HepG2 (cell line): Measurements from ENCODE around the gene PFDN1. TPM values are rescaled to one million over a fixed set of nuclear protein-coding genes. Genes with fewer than 3 reads are reported as not detected.

ENCODE experiments used
- ATAC-seq: fragments of 200-7000 bp; cut with Tn5 transposase; 3 replicates; pipeline ENCODE4 v1.9.1; 2020; ENCODE audit warnings: mild to moderate bottlenecking, moderate library complexity
- BruUV-seq: library from RNA; stranded (reverse); fragments of 400-500 nt; replicated peaks from 2 replicates; lab custom pipeline; 2021; lab: Mats Ljungman, UMichigan
- CTCF ChIA-PET: fragments of 300-600 bp; formaldehyde crosslinking; extraction: SDS; loops from one replicate; lab custom pipeline; 2021; ENCODE audit warnings: low total read pairs, inconsistent platforms, low intra/inter-chr PET ratio; lab: Yijun Ruan, JAX
- POLR2A ChIA-PET: fragments of 350-600 bp; sonication (Branson Sonifier 250); formaldehyde crosslinking; loops from one replicate; lab custom pipeline; 2020; ENCODE audit warnings: antibody characterized with exemption, inconsistent platforms; lab: Yijun Ruan, JAX
- DNase-seq: peaks from one replicate; pipeline ENCODE4 v3.0.0-alpha.2; 2015; ENCODE audit warnings: low spot score
- FAIRE-seq: peaks from 3 replicates; lab custom pipeline; 2011; peaks lifted over from hg19 to GRCh38; lab: Jason Lieb, UNC
- H2AFZ ChIP-seq: one replicate; pipeline ENCODE4 v1.6.1; 2011; ENCODE audit warnings: low read length, inconsistent platforms
- H3K27ac ChIP-seq: fragments of 300-600 bp; 3 replicates; pipeline ENCODE4 v1.8.0; 2011; ENCODE audit warnings: mixed run types, mild to moderate bottlenecking, mixed read lengths, low read length, inconsistent platforms; ENCODE audit not compliant: insufficient read depth; ENCODE audit errors: extremely low read length
- H3K27me3 ChIP-seq, 2 experiments: fragments of 200-600 bp in 1 of 2; 2 replicates in 1 of 2; 3 replicates in 1 of 2; pipeline versions ENCODE4 v1.6.0 to v1.8.0; 2011; ENCODE audit warnings: low read length in 2 of 2, mild to moderate bottlenecking in 2 of 2, moderate library complexity in 2 of 2, inconsistent platforms in 1 of 2; ENCODE audit not compliant: insufficient read depth in 2 of 2, control insufficient read depth in 1 of 2
- H3K36me3 ChIP-seq, 2 experiments: fragments of 200-600 bp in 1 of 2; replicated peaks in 1 of 2; 2 replicates in 1 of 2; 3 replicates in 1 of 2; pipeline versions ENCODE4 v1.5.1 to v1.8.0; 2011; ENCODE audit warnings: low read length in 2 of 2, inconsistent platforms in 1 of 2; ENCODE audit not compliant: insufficient read depth in 2 of 2, control insufficient read depth in 1 of 2
- H3K4me1 ChIP-seq: 2 replicates; pipeline ENCODE4 v1.5.1; 2012; ENCODE audit warnings: low read length, inconsistent platforms; ENCODE audit not compliant: insufficient read depth
- H3K4me2 ChIP-seq: 2 replicates; pipeline ENCODE4 v1.6.0; 2011; ENCODE audit warnings: low read depth, low read length, inconsistent platforms
- H3K4me3 ChIP-seq, 3 experiments: fragments of 200-600 bp in 1 of 3; sonication (generic), shearing (Covaris generic) in 1 of 3; replicated peaks in 1 of 3; 2 replicates each; pipeline ENCODE4 v1.5.1; 2011 to 2016; ENCODE audit warnings: low read length in 3 of 3, inconsistent platforms in 2 of 3, low read depth in 2 of 3, mild to moderate bottlenecking in 2 of 3, control low read depth in 1 of 3, mixed read lengths in 1 of 3; ENCODE audit not compliant: insufficient read depth in 1 of 3
- H3K79me2 ChIP-seq: one replicate; pipeline ENCODE4 v1.6.1; 2011; ENCODE audit warnings: low read length, inconsistent platforms; ENCODE audit not compliant: insufficient read depth
- H3K9ac ChIP-seq: 2 replicates; pipeline ENCODE4 v1.6.0; 2011; ENCODE audit warnings: mild to moderate bottlenecking, low read depth, low read length, inconsistent platforms; ENCODE audit not compliant: insufficient read depth
- H3K9me3 ChIP-seq: 2 replicates; pipeline ENCODE4 v1.5.1; 2012; ENCODE audit warnings: mild to moderate bottlenecking, low read length
- H4K20me1 ChIP-seq: 2 replicates; pipeline ENCODE4 v1.6.0; 2011; ENCODE audit warnings: inconsistent platforms, mild to moderate bottlenecking, low read length, moderate library complexity; ENCODE audit not compliant: insufficient read depth
- EHMT2 ChIP-seq: fragments of 200-600 bp; sonication (generic); IDR thresholded peaks from 2 replicates; pipeline ENCODE4 v1.7.0; 2017; ENCODE audit warnings: antibody characterized with exemption, low read depth, low read length, borderline replicate concordance
- FOXA1 ChIP-seq, 2 experiments: fragments of 450-650 bp in 1 of 2; sonication (generic) in 1 of 2; formaldehyde crosslinking in 1 of 2; IDR thresholded peaks; 2 replicates each; pipeline versions ENCODE4 v1.4.0 to v1.6.1; 2016 to 2020; ENCODE audit warnings: missing genetic modification reagents in 1 of 2
- MIER2 ChIP-seq: IDR thresholded peaks from 2 replicates; pipeline ENCODE4 v1.6.1; 2016; ENCODE audit warnings: missing biosample characterization, missing genetic modification reagents
- NCOA5 ChIP-seq: sonication (generic); formaldehyde crosslinking; IDR thresholded peaks from 2 replicates; pipeline ENCODE4 v1.4.0; 2020; ENCODE audit warnings: missing genetic modification reagents
- NFE2L2 ChIP-seq: fragments of 150-350 bp; IDR thresholded peaks from 2 replicates; pipeline ENCODE4 v1.6.1; 2014; ENCODE audit warnings: low read length
- NPAS2 ChIP-seq: sonication (generic); formaldehyde crosslinking; IDR thresholded peaks from 2 replicates; pipeline ENCODE4 v1.8.0; 2022; ENCODE audit warnings: mild to moderate bottlenecking, missing genetic modification reagents, borderline replicate concordance
- RARG ChIP-seq: sonication (generic); formaldehyde crosslinking; IDR thresholded peaks from 2 replicates; pipeline ENCODE4 v1.4.0; 2020; ENCODE audit warnings: low read depth, mild to moderate bottlenecking, missing genetic modification reagents
- RCOR2 ChIP-seq: IDR thresholded peaks from 2 replicates; pipeline ENCODE4 v1.6.1; 2016; ENCODE audit warnings: missing biosample characterization, missing genetic modification reagents
- SATB2 ChIP-seq: sonication (generic); formaldehyde crosslinking; IDR thresholded peaks from 2 replicates; pipeline ENCODE4 v1.5.0; 2020; ENCODE audit warnings: missing genetic modification reagents
- SP1 ChIP-seq, 2 experiments: fragments of 450-650 bp in 1 of 2; sonication (generic) in 1 of 2; formaldehyde crosslinking in 1 of 2; IDR thresholded peaks; 2 replicates each; pipeline versions ENCODE4 v1.4.0 to v1.6.1; 2016 to 2020; ENCODE audit warnings: missing genetic modification reagents in 1 of 2
- STAT6 ChIP-seq: sonication (generic); formaldehyde crosslinking; IDR thresholded peaks from 2 replicates; pipeline ENCODE4 v1.4.0; 2020; ENCODE audit warnings: missing genetic modification reagents, mild to moderate bottlenecking, borderline replicate concordance
- ZBTB26 ChIP-seq: IDR thresholded peaks from 2 replicates; pipeline ENCODE4 v1.6.1; 2016; ENCODE audit warnings: missing compliant biosample characterization, missing genetic modification reagents, borderline replicate concordance
- ZFP36 ChIP-seq: fragments of 150-350 bp; IDR thresholded peaks from 2 replicates; pipeline ENCODE4 v1.6.1; 2018; ENCODE audit warnings: borderline replicate concordance, low read length, low read depth; ENCODE audit not compliant: partially characterized antibody
- ZNF234 ChIP-seq: sonication (generic); formaldehyde crosslinking; conservative IDR thresholded peaks from 2 replicates; pipeline ENCODE4 v1.5.1; 2020; ENCODE audit warnings: mild to moderate bottlenecking, missing genetic modification reagents
- WGBS: methylation state at CpG from one replicate; pipeline ENCODE4 v1.1.6; 2017; ENCODE audit warnings: low lambda C conversion rate; 5-methylcytosine and 5-hydroxymethylcytosine counted together
- in situ Hi-C: cut with HindIII; loops from 2 replicates; pipeline ENCODE4 v1.10.0; 2017; ENCODE audit warnings: low pct_unique_long_range_greater_than_20kb; ENCODE audit not compliant: extremely low pct_ligation_motif_present
- intact Hi-C: fragments of 100-400 bp; cut with micrococcal nuclease; formaldehyde crosslinking; loops from one replicate; pipeline ENCODE4 v1.10.0; 2022; ENCODE audit not compliant: unreplicated experiment
- polyA plus RNA-seq, 8 experiments: library from polyadenylated mRNA; depleted of rRNA in 3 of 8; stranded (reverse) in 7 of 8; unstranded in 1 of 8; fragments of >200 nt; fragmentation: Illumina TruSeq in 4 of 8; extraction: Trizol in 4 of 8; gene quantifications; 2 replicates each; pipeline versions ENCODE4 v1.2.1 to v1.2.3, GENCODE V29; 2011 to 2016; ENCODE audit warnings: low read depth in 4 of 8, missing spikeins in 1 of 8, mixed read lengths in 1 of 8; ENCODE audit not compliant: insufficient read depth in 1 of 8
- total RNA-seq, 5 experiments: library from RNA; depleted of rRNA; stranded (reverse); fragments of >200 nt; fragmentation: Illumina TruSeq; extraction: Trizol; gene quantifications; 2 replicates each; pipeline ENCODE4 v1.2.3, GENCODE V29; 2016; ENCODE audit warnings: low read depth in 1 of 5
- TF ChIP-seq, protein P1 (sequence below): sonication (generic); formaldehyde crosslinking; IDR thresholded peaks from 2 replicates; pipeline ENCODE4 v1.4.0; 2020; ENCODE audit warnings: missing genetic modification reagents, mild to moderate bottlenecking, borderline replicate concordance

Gene PFDN1
- total and polyA plus RNA-seq, 2 of the 13 experiments (the other 11 are each of a cell fraction or from before 2014, with no cell fraction given), result 67.2 to 70.8 TPM

DNA sequence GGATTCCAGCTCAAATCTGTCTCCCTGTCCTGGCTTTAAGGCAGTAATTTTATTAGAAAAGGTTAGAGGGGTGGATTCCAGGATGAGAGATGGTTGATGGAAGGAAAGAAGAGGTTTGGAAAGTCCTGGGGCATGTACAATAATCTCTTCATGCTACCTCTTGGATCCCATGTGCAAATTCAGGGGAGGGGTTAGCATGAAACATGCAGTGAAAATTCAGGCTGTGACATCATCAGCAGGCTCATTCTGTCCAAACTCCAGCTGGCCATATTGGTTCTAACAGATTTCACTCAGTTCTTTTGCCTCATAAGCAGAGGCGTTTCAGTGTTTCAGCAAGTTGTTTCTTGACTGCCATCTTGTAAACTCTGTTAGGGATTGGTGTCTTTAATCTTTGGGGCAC, 72.5 kb downstream of the PFDN1 start:
- Histone ChIP-seq H3K79me2 (peaks cover 3% of the 10 kb centered on the region), H2AFZ (no peak overlapping the region), H3K4me1 (peaks cover 27% of the 10 kb centered on the region), H3K9me3 (no peaks in the 10 kb centered on the region), H3K4me3 (no peak overlapping the region), H4K20me1 (no peaks in the 10 kb centered on the region), H3K27me3 (no peaks in the 10 kb centered on the region), H3K27ac (no peak overlapping the region), H3K9ac (no peak overlapping the region), H3K36me3 (no peaks in the 10 kb centered on the region; a peak in 1 of 5 replicates), H3K4me2 (no peak overlapping the region)
- ChIA-PET POLR2A (no interaction called here), CTCF (no interaction called here)
- no TSS peak for BruUV-seq
- in situ Hi-C loops, result no loop called here
- ATAC-seq (no peak), DNase-seq (no peak), FAIRE-seq (no peak)
- 94% methylated on average over 1 of the region's 1 CpG for WGBS
- intact Hi-C loops, result no loop called here
- TF ChIP-seq RARG (no peak), ZFP36 (no peak), EHMT2 (no peak), NPAS2 (CRISPR knock-in tag) (no peak), NFE2L2 (no peak), SATB2 (CRISPR knock-in tag) (no peak), ZBTB26 (no peak), NCOA5 (CRISPR knock-in tag) (no peak), ZNF234 (no peak), SP1 (IDR thresholded peaks at IDR 0.05) (no peak), SP1 (CRISPR knock-in tag; IDR thresholded peaks at IDR 0.05) (no peak), FOXA1 (IDR thresholded peaks at IDR 0.05) (no peak), FOXA1 (CRISPR knock-in tag; IDR thresholded peaks at IDR 0.05) (no peak), MIER2 (no peak), RCOR2 (CRISPR knock-in tag) (no peak), STAT6 (CRISPR knock-in tag) (no peak)
- TF ChIP-seq, protein P1, sequence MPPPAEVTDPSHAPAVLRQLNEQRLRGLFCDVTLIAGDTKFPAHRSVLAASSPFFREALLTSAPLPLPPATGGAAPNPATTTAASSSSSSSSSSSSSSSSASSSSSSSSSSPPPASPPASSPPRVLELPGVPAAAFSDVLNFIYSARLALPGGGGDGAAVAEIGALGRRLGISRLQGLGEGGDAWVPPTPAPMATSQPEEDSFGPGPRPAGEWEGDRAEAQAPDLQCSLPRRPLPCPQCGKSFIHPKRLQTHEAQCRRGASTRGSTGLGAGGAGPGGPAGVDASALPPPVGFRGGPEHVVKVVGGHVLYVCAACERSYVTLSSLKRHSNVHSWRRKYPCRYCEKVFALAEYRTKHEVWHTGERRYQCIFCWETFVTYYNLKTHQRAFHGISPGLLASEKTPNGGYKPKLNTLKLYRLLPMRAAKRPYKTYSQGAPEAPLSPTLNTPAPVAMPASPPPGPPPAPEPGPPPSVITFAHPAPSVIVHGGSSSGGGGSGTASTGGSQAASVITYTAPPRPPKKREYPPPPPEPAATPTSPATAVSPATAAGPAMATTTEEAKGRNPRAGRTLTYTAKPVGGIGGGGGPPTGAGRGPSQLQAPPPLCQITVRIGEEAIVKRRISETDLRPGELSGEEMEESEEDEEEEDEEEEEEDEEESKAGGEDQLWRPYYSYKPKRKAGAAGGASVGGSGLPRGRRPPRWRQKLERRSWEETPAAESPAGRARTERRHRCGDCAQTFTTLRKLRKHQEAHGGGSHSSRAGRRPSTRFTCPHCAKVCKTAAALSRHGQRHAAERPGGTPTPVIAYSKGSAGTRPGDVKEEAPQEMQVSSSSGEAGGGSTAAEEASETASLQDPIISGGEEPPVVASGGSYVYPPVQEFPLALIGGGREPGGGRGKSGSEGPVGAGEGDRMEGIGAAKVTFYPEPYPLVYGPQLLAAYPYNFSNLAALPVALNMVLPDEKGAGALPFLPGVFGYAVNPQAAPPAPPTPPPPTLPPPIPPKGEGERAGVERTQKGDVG (CRISPR knock-in tag), result no peak
